Mesendoderm (in vitro differentiated cells): ENCODE results near the gene WNT3A.
A peak's percentile ranks its signal among the peaks of the same experiment; 100 is the strongest.
"Not testable (repeated sequence)": the region's sequence is repeated elsewhere in the genome, so short reads cannot be mapped to it uniquely, and the experiment has no call there.

Source experiments
- DNase-seq: peaks from one replicate; pipeline ENCODE4 v3.0.0; 2013
- H2AK5ac ChIP-seq: 2 replicates; pipeline ENCODE4 v1.6.1; 2013; ENCODE audit warnings: low read length, inconsistent platforms
- H2BK120ac ChIP-seq: 2 replicates; pipeline ENCODE4 v1.6.1; 2013; ENCODE audit warnings: low read depth, mild to moderate bottlenecking, low read length, moderate library complexity, mixed read lengths
- H2BK15ac ChIP-seq: replicated peaks from 2 replicates; pipeline ENCODE4 v1.6.1; 2013; ENCODE audit warnings: low read depth, mild to moderate bottlenecking, moderate library complexity
- H2BK5ac ChIP-seq: 2 replicates; pipeline ENCODE4 v1.6.1; 2013; ENCODE audit warnings: low read length, inconsistent platforms
- H3K18ac ChIP-seq: 2 replicates; pipeline ENCODE4 v1.6.1; 2013; ENCODE audit warnings: mild to moderate bottlenecking, low read length, mixed read lengths
- H3K23ac ChIP-seq: one replicate; pipeline ENCODE4 v1.6.1; 2013; ENCODE audit warnings: low read length
- H3K27ac ChIP-seq: 2 replicates; pipeline ENCODE4 v1.5.1; 2013; ENCODE audit warnings: low read depth, mild to moderate bottlenecking, inconsistent platforms, low read length, moderate library complexity
- H3K27me3 ChIP-seq: 2 replicates; pipeline ENCODE4 v1.6.1; 2013; ENCODE audit warnings: low read length, control low read depth, mild to moderate bottlenecking, inconsistent platforms; ENCODE audit not compliant: insufficient read depth, poor library complexity
- H3K36me3 ChIP-seq: 2 replicates; pipeline ENCODE4 v1.6.1; 2013; ENCODE audit warnings: low read length, inconsistent platforms; ENCODE audit not compliant: control insufficient read depth, insufficient read depth
- H3K4ac ChIP-seq: one replicate; pipeline ENCODE4 v1.6.1; 2013; ENCODE audit warnings: low read depth, mild to moderate bottlenecking, low read length, moderate library complexity
- H3K4me1 ChIP-seq: 2 replicates; pipeline ENCODE4 v1.6.1; 2013; ENCODE audit warnings: low read depth, low read length, inconsistent platforms; ENCODE audit not compliant: control insufficient read depth
- H3K4me2 ChIP-seq: 2 replicates; pipeline ENCODE4 v1.6.1; 2013; ENCODE audit warnings: low read length
- H3K4me3 ChIP-seq: 2 replicates; pipeline ENCODE4 v1.5.1; 2013; ENCODE audit warnings: mild to moderate bottlenecking, low read length
- H3K56ac ChIP-seq: one replicate; pipeline ENCODE4 v1.6.1; 2013; ENCODE audit warnings: low read length
- H3K79me1 ChIP-seq: 2 replicates; pipeline ENCODE4 v1.6.1; 2013; ENCODE audit warnings: low read length, inconsistent platforms
- H3K79me2 ChIP-seq: 2 replicates; pipeline ENCODE4 v1.6.1; 2013; ENCODE audit warnings: mild to moderate bottlenecking, low read length; ENCODE audit not compliant: control insufficient read depth, insufficient read depth
- H3K9ac ChIP-seq: 2 replicates; pipeline ENCODE4 v1.6.1; 2013; ENCODE audit warnings: low read length, inconsistent platforms
- H4K5ac ChIP-seq: one replicate; pipeline ENCODE4 v1.6.1; 2013; ENCODE audit warnings: low read length
- H4K8ac ChIP-seq: one replicate; pipeline ENCODE4 v1.6.1; 2013; ENCODE audit warnings: low read depth, mild to moderate bottlenecking, control low read depth, low read length, moderate library complexity
- WGBS: extraction: QIAGEN DNeasy Blood & Tissue Kit; methylation state at CpG from one replicate; pipeline ENCODE4 v1.1.7; 2013; ENCODE audit warnings: low lambda C conversion rate, missing lambda C conversion rate; ENCODE audit not compliant: insufficient coverage; ENCODE audit errors: extremely low coverage; 5-methylcytosine and 5-hydroxymethylcytosine counted together

Gene WNT3A

DNA sequence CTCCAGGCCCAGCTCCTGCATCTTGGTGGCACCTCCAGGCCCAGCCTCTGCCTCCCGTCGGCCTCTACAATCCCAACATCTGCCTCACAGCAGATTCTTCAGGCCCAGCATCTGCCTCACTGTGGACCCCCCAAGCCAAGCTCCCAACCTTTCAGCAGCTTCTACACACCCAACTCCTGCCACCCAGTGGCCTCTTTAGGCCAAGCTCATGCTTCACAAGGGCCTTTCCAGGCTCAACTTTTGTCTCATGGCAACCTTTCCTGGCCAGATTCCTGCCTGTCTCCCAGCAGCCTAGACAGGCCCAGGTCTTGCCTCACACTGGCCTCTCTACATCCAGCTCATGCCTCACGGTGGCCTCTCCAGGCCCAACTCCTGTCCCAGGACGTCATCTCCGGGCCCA lies 39.0 kb upstream of the WNT3A start:
- no CpG with 5 or more reads among the region's 5 CpGs for WGBS
- not testable (repeated sequence) for H2BK120ac ChIP-seq, H3K27ac ChIP-seq, H3K79me2 ChIP-seq, H2BK15ac ChIP-seq, H4K5ac ChIP-seq, H2AK5ac ChIP-seq, H3K4me2 ChIP-seq, H3K9ac ChIP-seq, H3K79me1 ChIP-seq, H2BK5ac ChIP-seq, H3K27me3 ChIP-seq, H4K8ac ChIP-seq, H3K56ac ChIP-seq, H3K36me3 ChIP-seq, H3K4me1 ChIP-seq, H3K18ac ChIP-seq, H3K4me3 ChIP-seq, H3K23ac ChIP-seq, H3K4ac ChIP-seq
- DNase-seq, result peak; percentile 66

DNA sequence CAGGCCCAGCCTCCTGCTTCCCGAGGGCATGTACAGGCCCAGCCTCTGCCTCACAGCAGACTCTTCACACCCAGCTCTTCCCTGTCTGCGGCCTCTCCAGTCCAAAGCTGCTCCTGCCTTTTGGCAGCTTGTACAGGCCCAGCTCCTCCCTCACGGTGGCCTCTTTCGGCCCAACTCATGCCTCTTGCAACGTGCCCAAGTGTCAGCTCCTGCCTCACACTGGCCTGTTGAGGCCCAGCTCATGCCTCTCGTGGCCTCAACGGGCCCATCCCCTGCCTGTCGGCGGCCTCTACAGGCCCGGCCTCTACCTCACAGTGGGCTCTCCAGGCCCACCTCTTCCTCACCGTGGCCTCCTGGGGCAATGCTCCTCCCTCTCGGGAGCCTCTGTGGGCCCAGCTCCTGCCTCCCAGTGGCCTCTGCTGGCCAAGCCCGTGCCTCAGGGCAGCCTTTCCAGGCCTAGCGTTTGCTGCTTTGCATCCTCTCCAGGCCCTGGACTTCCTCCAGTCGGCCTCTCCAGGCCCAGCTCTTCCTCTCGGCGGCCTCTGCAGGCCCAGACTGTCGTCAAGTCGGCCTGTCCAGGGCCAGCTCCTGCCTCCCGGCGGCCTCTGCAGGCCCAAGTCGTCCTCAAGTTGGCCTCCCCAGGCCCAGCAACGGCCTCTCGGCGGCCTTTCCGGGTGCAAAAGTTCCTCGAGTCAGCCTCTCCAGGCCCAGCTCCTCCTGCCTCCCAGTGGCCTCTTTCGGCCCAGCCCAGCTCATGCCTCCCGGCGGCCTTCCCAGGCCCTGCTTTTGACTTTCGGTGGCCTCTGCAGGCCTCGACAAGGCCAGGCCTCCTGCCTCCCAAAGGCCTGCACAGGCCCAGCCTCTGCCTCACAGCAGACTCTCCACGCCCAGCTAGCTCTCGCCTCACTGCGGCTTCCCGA lies 36.5 kb upstream of the WNT3A start:
- not testable (repeated sequence) for H2AK5ac ChIP-seq, H3K18ac ChIP-seq, H2BK120ac ChIP-seq, H3K4me3 ChIP-seq, H4K5ac ChIP-seq, H3K79me2 ChIP-seq, H3K9ac ChIP-seq, H3K4me1 ChIP-seq, H3K79me1 ChIP-seq, H3K4me2 ChIP-seq, H3K23ac ChIP-seq, H2BK5ac ChIP-seq, H2BK15ac ChIP-seq, DNase-seq, H3K36me3 ChIP-seq, H3K27me3 ChIP-seq, H3K4ac ChIP-seq, H4K8ac ChIP-seq, H3K56ac ChIP-seq, H3K27ac ChIP-seq
- no CpG with 5 or more reads among the region's 36 CpGs for WGBS

DNA sequence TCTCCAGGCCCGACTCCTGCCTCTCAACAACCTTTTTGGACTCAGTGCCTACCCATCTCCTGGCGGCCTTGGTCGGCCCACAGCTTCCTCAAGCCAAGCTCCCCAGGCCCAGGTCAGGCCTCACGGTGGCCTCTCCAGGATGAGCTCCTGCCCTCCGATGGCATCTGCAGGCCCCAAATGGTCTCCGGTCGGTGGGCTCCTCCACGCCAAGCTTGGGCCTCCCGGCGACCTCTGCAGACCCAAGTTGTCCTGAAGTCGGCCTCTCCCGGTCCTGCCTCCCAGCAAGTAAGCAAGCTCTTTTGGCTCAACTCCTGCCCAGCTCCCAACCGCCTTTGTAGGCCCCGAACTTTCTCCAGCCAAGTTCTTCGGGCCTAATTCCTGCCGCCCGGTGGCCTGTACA lies 35.6 kb upstream of the WNT3A start:
- H3K18ac ChIP-seq, H3K27ac ChIP-seq, DNase-seq, H3K79me2 ChIP-seq, H4K5ac ChIP-seq, H2AK5ac ChIP-seq, H3K23ac ChIP-seq, H2BK5ac ChIP-seq, H3K4me3 ChIP-seq, H4K8ac ChIP-seq, H2BK15ac ChIP-seq, H3K27me3 ChIP-seq, H3K9ac ChIP-seq, H3K36me3 ChIP-seq, H3K56ac ChIP-seq, H3K79me1 ChIP-seq, H3K4me2 ChIP-seq, H3K4me1 ChIP-seq, H2BK120ac ChIP-seq, H3K4ac ChIP-seq: not testable (repeated sequence)
- no CpG with 5 or more reads among the region's 17 CpGs for WGBS

DNA sequence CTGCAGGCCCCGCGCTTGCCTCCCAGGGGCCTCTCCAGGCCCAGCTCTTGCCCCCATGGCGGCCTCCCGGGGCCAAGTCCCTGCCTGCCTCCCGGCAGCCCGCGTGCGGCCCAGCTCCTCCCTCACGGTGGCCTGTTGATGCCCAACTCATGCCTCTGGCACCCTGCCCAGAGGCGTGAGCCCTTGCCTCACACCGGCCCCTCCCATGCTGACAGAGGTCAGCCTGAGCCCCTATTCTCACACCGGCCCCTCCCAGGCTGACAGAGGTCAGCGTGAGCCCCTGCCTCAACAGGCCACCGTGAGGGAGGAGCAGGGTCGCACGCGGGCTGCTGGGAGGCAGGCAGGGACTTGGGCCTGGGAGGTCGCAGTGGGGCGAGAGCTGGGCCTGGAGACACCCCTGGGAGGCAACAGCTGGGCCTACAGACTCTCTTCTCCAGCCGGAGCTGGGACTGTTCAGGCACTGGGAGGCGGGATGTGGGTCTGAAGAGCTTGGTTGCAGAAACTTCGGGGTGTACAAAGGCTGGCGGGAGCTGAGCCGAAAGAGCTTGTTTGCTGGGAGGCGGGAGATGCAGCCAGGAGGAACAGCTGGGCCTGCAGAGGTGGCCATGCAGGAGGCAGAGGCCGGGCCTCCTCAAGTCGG lies 35.0 kb upstream of the WNT3A start:
- H3K27ac ChIP-seq, H2BK120ac ChIP-seq, H2BK15ac ChIP-seq, DNase-seq, H3K36me3 ChIP-seq, H3K23ac ChIP-seq, H3K4me2 ChIP-seq, H3K79me2 ChIP-seq, H3K18ac ChIP-seq, H3K4me1 ChIP-seq, H3K4ac ChIP-seq, H3K56ac ChIP-seq, H3K9ac ChIP-seq, H3K79me1 ChIP-seq, H4K5ac ChIP-seq, H2BK5ac ChIP-seq, H4K8ac ChIP-seq, H3K4me3 ChIP-seq, H2AK5ac ChIP-seq, H3K27me3 ChIP-seq: not testable (repeated sequence)
- WGBS, result no CpG with 5 or more reads among the region's 27 CpGs

DNA sequence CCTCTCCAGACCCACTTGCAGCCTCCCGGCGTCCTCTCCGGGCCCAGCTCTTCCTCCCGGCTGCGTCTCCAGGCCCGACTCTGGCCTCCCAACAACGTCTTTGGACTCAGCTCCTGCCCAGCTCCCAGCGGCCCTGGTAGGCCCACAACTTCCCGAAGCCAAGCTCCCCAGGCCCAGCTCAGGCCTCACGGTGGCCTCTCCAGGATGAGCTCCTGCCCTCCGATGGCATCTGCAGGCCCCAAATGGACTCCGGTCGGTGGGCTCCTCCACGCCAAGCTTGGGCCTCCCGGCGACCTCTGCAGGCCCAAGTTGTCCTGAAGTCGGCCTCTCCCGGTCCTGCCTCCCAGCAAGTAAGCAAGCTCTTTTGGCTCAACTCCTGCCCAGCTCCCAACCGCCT lies 34.5 kb upstream of the WNT3A start:
- H3K56ac ChIP-seq, H3K18ac ChIP-seq, H3K36me3 ChIP-seq, H3K4me3 ChIP-seq, DNase-seq, H3K9ac ChIP-seq, H3K4me2 ChIP-seq, H4K5ac ChIP-seq, H3K27me3 ChIP-seq, H2AK5ac ChIP-seq, H3K23ac ChIP-seq, H4K8ac ChIP-seq, H3K79me2 ChIP-seq, H3K27ac ChIP-seq, H2BK15ac ChIP-seq, H2BK120ac ChIP-seq, H3K79me1 ChIP-seq, H3K4me1 ChIP-seq, H3K4ac ChIP-seq, H2BK5ac ChIP-seq: not testable (repeated sequence)
- WGBS, result no CpG with 5 or more reads among the region's 19 CpGs
